Transverse colon (tissue), 4 donors: ENCODE data around the gene RNU4-1. TPM values are rescaled to one million over a fixed set of nuclear protein-coding genes. Genes with fewer than 3 reads are reported as not detected.

ENCODE experiments used
- DNase-seq: peaks from one replicate; pipeline ENCODE4 v3.0.0-alpha.2; 2019
- H3K27ac ChIP-seq, 4 donors: fragments of 200-600 bp; sonication (generic); 2 replicates each; pipeline ENCODE4 v1.5.1; 2016 to 2018; ENCODE audit warnings: inconsistent platforms in 4 of 4
- H3K27me3 ChIP-seq: fragments of 200-600 bp; sonication (generic); 2 replicates; pipeline ENCODE4 v1.5.1; 2017; ENCODE audit warnings: inconsistent platforms
- H3K36me3 ChIP-seq, 4 donors: fragments of 200-600 bp; sonication (generic); 2 replicates each; pipeline ENCODE4 v1.5.1; 2017 to 2019; ENCODE audit warnings: inconsistent platforms in 4 of 4
- H3K4me1 ChIP-seq, 4 donors: fragments of 200-600 bp; sonication (generic); 2 replicates each; pipeline ENCODE4 v1.5.1; 2017 to 2020; ENCODE audit warnings: inconsistent platforms in 4 of 4
- H3K4me3 ChIP-seq, 4 donors: fragments of 200-600 bp; sonication (generic); 1 replicate in 1 of 4; 2 replicates in 3 of 4; pipeline versions ENCODE4 v1.5.1 to v1.6.1; 2017 to 2019; ENCODE audit warnings: inconsistent platforms in 4 of 4
- H3K9me3 ChIP-seq, 2 donors: fragments of 200-600 bp; sonication (generic); 2 replicates each; pipeline ENCODE4 v1.5.1; 2017 to 2019; ENCODE audit warnings: inconsistent platforms in 2 of 2
- CTCF ChIP-seq, 5 experiments: fragments of 200-600 bp in 3 of 5; fragments of 450-650 bp in 2 of 5; sonication (generic) in 3 of 5; IDR thresholded peaks; 1 replicate in 2 of 5; 2 replicates in 3 of 5; pipeline ENCODE4 v1.5.1; 2016 to 2017; ENCODE audit warnings: antibody characterized with exemption in 5 of 5, inconsistent platforms in 3 of 5, mild to moderate bottlenecking in 2 of 5, moderate library complexity in 1 of 5
- EP300 ChIP-seq: sonication (generic); formaldehyde crosslinking; IDR thresholded peaks from one replicate; pipeline ENCODE4 v1.6.1; 2017; ENCODE audit warnings: antibody characterized with exemption, low read depth
- POLR2A ChIP-seq: fragments of 450-650 bp; IDR thresholded peaks from one replicate; pipeline ENCODE4 v1.6.1; 2016; ENCODE audit warnings: antibody characterized with exemption, mild to moderate bottlenecking, moderate library complexity
- POLR2AphosphoS5 ChIP-seq, 3 donors: sonication (generic); formaldehyde crosslinking; IDR thresholded peaks; one replicate each; pipeline ENCODE4 v1.6.1; 2016; ENCODE audit warnings: antibody characterized with exemption in 3 of 3
- WGBS, 2 donors: methylation state at CpG; one replicate each; pipeline ENCODE4 v1.1.5; 2018; ENCODE audit warnings: low coverage in 1 of 2; 5-methylcytosine and 5-hydroxymethylcytosine counted together
- in situ Hi-C, 4 donors: fragments of 200-750 bp; cut with MboI; loops; one replicate each; pipeline versions ENCODE4 v1.15.0 to v1.15.1; 2017; ENCODE audit warnings: low sequenced_read_pairs in 3 of 4, low pct_ligation_motif_present in 1 of 4, low pct_unique_long_range_greater_than_20kb in 1 of 4
- intact Hi-C: fragments of 100-400 bp; cut with DNase I; formaldehyde crosslinking; loops from one replicate; pipeline ENCODE4 v1.15.1; 2023; ENCODE audit warnings: low total_unique reads
- total RNA-seq, 4 donors: library from RNA; depleted of rRNA; stranded (reverse); fragments of >200 nt; gene quantifications; one replicate each; pipeline ENCODE4 v1.1.0, GENCODE V29; 2016

The RNU4-1 gene
- total RNA-seq, 4 donors from 2014 or later, result under 0.01 TPM; not detected in 1

DNA sequence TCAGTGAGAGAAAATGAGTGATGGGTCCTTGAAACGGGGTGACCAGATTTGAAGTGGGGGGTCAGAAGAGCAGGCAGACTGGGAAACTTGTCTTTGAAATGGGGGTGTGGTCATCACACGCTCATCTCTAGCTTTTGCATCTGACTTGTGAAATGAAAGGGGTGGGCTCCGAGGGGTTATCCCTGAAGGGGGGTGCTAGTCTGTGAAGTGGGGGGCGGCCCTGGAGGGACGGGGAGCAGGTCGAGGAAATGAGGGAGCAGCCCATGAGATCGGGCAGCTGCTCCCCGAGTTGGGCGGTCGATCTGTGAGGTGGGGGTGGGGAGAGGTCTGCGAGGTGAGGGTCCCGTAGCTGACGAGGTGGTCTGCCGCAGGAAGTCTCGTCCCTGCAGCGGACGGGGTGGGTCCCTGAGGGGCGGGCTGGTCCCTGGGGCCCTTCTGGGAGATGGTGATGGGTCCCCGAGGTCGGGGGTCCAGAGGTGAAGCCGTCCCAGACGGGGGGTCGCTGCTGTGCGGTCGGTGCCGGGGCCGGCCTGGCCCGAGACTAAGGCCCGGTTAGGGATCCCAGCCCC lies 28.0 kb downstream of the RNU4-1 start:
- DNase-seq, result no peak

DNA sequence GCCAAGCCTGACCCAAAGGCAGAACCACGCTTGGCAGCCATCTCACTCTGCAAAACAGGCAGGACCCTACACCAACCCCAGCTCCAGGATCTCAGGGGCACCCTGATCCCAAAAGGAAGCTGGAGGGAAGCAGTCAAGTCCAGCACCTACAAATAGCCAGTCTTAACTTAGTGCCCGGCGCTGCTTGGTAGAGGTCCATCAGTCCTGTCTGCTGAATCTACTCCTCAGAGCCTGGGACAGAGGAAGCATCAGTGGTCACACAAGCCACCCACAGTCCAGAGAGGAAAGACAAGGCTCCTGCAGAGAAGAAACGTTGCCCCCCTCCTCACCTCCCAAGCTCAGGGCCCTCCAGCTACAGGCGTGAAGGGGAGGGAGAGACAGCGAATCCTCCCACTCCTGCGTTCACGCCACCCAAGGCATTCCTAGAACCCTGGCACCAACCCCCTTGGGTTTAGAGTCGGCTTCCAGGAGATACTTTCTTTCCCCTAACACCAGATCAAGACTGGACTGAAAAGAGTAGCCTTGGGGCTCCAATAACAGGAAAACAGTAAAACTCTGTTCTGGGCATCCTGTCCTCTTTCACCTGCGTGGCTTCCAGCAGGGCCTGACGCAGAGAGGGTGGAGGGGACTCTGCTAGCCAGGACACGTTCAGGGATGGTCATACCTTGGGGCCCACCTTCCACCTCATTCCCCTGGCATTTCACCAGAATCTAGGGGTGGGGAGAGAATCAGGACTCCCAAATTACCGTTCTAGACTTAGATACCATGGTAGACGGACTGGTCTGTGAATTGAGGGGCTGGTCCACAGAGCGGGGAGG lies 28.7 kb downstream of the RNU4-1 start:
- WGBS, 2 donors, result 30 to 50% methylated on average over 2 to 15 of the region's 15 CpGs
- no peak for TF ChIP-seq EP300
- TF ChIP-seq POLR2AphosphoS5 (IDR thresholded peaks at IDR 0.05), result no peak
- no peak for TF ChIP-seq POLR2A
- Histone ChIP-seq H3K9me3 (no peaks in the 10 kb centered on the region), H3K27me3 (no peaks in the 10 kb centered on the region), H3K4me3 (peak overlapping the region; percentile 95 to 99 (median 96)), H3K4me1 (peaks cover 18 to 76% (median 46%) of the 10 kb centered on the region in 4 donors), H3K27ac (peak overlapping the region; percentile 94 to 98 (median 94)), H3K36me3 (no peaks in the 10 kb centered on the region)
- in situ Hi-C loops, result no loop called here
- DNase-seq, result no peak
- intact Hi-C loops, result loop anchor here (2.0 kb wide), 1 partner anchor 35 kb away; no protein-coding TSS in a partner anchor

More for the DNA sequence above, 28.0 kb downstream of the RNU4-1 start:
- H3K9me3 ChIP-seq, result no peaks in the 10 kb centered on the region
- TF ChIP-seq POLR2AphosphoS5 (IDR thresholded peaks at IDR 0.05), result no peak
- no peak for TF ChIP-seq CTCF (IDR thresholded peaks at IDR 0.05)
- TF ChIP-seq POLR2A, result no peak
- TF ChIP-seq EP300, result no peak
- intact Hi-C loops (loop anchor here (2.0 kb wide), 1 partner anchor 36 kb away; no protein-coding TSS in a partner anchor), in situ Hi-C loops (loop anchor here in 1 of 4 donors (5.0 kb wide), 1 partner anchor 33 kb away; no protein-coding TSS in a partner anchor)
- peak overlapping the region; percentile 94 to 98 (median 94) for H3K27ac ChIP-seq
- H3K27me3 ChIP-seq, result no peaks in the 10 kb centered on the region
- H3K36me3 ChIP-seq, result no peaks in the 10 kb centered on the region
- 5 to 9% methylated on average over 6 to 18 of the region's 29 CpGs for WGBS, 2 donors
- H3K4me1 ChIP-seq, result peaks cover 18 to 69% (median 42%) of the 10 kb centered on the region in 4 donors
- peak overlapping the region; percentile 95 to 99 (median 96) for H3K4me3 ChIP-seq

DNA sequence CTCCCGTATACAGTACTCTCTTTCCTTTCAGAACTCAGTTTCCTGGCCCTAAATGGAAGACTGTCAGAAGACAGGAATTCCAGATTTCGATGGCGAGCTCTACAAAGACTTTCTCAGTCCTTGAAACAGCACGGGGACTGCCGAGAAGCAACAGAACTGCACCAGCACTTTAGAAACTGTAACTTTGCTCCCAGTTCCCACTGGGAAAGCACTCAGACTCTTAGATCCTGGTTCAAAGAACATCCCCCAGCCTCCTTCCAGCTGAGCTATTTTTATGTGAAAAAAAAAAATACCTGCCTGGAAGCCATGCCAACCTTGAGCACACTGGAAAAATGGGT lies 29.3 kb downstream of the RNU4-1 start:
- no peaks in the 10 kb centered on the region for H3K9me3 ChIP-seq
- 51 to 83% methylated on average over 3 to 5 of the region's 5 CpGs for WGBS, 2 donors
- no peaks in the 10 kb centered on the region for H3K36me3 ChIP-seq
- in situ Hi-C loops (no loop called here), intact Hi-C loops (loop anchor here (2.0 kb wide), 1 partner anchor 35 kb away; no protein-coding TSS in a partner anchor)
- peak overlapping the region; percentile 94 to 98 (median 94) for H3K27ac ChIP-seq
- peaks cover 18 to 82% (median 50%) of the 10 kb centered on the region in 4 donors for H3K4me1 ChIP-seq
- H3K27me3 ChIP-seq, result no peaks in the 10 kb centered on the region
- no peak for DNase-seq
- TF ChIP-seq CTCF (IDR thresholded peaks at IDR 0.05), result no peak
- no peak for TF ChIP-seq EP300
- no peak for TF ChIP-seq POLR2A
- no peak for TF ChIP-seq POLR2AphosphoS5 (IDR thresholded peaks at IDR 0.05)
- H3K4me3 ChIP-seq, result peak overlapping the region in 3 of 4 donors; percentile 96 to 99 (median 97)

DNA sequence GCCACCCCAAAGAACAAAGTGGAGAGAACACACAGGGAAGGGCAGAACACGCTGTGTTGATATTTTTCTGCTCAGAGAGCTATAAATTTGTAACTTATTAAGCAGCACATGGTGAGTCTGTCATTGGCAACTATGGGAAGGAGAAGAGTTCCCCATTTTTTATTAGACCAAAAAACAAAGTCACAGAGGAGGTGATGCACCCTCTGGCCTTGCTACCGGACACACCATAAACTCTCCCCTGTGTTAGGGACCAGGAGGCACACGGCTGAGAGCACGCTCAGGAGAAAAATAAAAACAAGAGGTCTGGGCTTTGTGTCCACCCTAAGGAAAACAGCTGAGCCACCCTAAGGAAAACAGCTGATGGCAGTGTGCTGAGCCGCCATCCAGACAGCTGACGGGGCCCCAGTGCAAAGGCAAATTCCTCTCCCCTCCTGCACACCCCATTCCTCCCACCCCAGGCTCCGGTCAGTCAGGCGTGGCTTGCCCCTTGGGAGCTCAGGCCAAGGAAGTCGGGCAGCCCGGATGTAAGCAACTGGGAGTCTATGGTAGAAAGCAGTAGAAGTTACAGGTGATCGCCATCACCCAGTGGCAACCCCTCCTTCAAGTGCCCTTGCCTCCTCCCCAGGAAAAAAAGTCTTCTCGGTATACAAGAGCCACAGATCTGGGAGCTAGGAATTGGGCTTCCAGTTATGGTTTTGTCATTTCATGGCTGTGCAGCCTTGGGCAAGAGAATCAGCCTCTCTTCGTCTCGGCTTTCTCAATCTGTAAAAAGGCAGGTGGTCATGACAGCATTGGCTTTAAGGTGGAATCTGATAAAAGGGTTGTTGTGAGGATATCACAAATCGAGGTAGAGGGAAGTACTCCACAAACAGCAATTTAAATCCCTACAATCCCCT lies 29.9 kb downstream of the RNU4-1 start:
- no peak for TF ChIP-seq POLR2AphosphoS5 (IDR thresholded peaks at IDR 0.05)
- no peak for TF ChIP-seq EP300
- TF ChIP-seq POLR2A, result no peak
- no peak for TF ChIP-seq CTCF (IDR thresholded peaks at IDR 0.05)
- 38 to 52% methylated on average over 4 to 15 of the region's 15 CpGs for WGBS, 2 donors
- DNase-seq, result no peak
- no peaks in the 10 kb centered on the region for H3K27me3 ChIP-seq
- no peaks in the 10 kb centered on the region for H3K36me3 ChIP-seq
- H3K4me3 ChIP-seq, result peak overlapping the region; percentile 5 to 99 (median 96)
- peak overlapping the region; percentile 94 to 98 (median 94) for H3K27ac ChIP-seq
- intact Hi-C loops, result no loop called here
- in situ Hi-C loops, result no loop called here
- H3K9me3 ChIP-seq, result no peaks in the 10 kb centered on the region
- H3K4me1 ChIP-seq, result peaks cover 18 to 82% (median 52%) of the 10 kb centered on the region in 4 donors
